Caco-2 (cell line): ENCODE data around the gene SLC5A3. TPM values are rescaled to one million over a fixed set of nuclear protein-coding genes. Genes with fewer than 3 reads are reported as not detected.

Experiments
- BruUV-seq: library from RNA; stranded (reverse); fragments of 400-500 nt; replicated peaks from 2 replicates; lab custom pipeline; 2021; lab: Mats Ljungman, UMichigan
- CTCF ChIA-PET: fragments of 300-600 bp; sonication (Branson Sonifier 250); formaldehyde crosslinking; loops from one replicate; lab custom pipeline; 2022; ENCODE audit warnings: antibody characterized with exemption; lab: Charles Lee
- POLR2A ChIA-PET: fragments of 300-600 bp; sonication (Branson Sonifier 250); formaldehyde crosslinking; loops from one replicate; lab custom pipeline; 2022; ENCODE audit warnings: antibody characterized with exemption; lab: Charles Lee
- DNase-seq, 2 experiments: peaks; one replicate each; pipeline versions ENCODE4 v3.0.0 to v3.0.0-alpha.2; 2020 to 2022
- H3K27me3 ChIP-seq: replicated peaks from 2 replicates; pipeline ENCODE4 v1.6.0; 2011; ENCODE audit warnings: low read length; ENCODE audit not compliant: control insufficient read depth, insufficient read depth
- H3K36me3 ChIP-seq: 2 replicates; pipeline ENCODE4 v1.5.1; 2011; ENCODE audit warnings: low read length; ENCODE audit not compliant: control insufficient read depth, insufficient read depth
- H3K4me1 ChIP-seq: fragments of 250-450 bp; sonication (Bioruptor Pico); 2 replicates; pipeline ENCODE4 v1.5.1; 2020; ENCODE audit warnings: mild to moderate bottlenecking
- H3K4me3 ChIP-seq: 2 replicates; pipeline ENCODE4 v1.5.1; 2011; ENCODE audit warnings: low read depth, mild to moderate bottlenecking, control low read depth, low read length
- H3K9me3 ChIP-seq: fragments of 250-450 bp; sonication (Bioruptor Pico); 2 replicates; pipeline ENCODE4 v1.5.1; 2020; ENCODE audit warnings: mild to moderate bottlenecking, moderate library complexity
- H3K27ac Mint-ChIP-seq: one replicate; pipeline ENCODE4 v1.8.0; 2022; ENCODE audit warnings: mixed read lengths; ENCODE audit not compliant: unreplicated experiment
- H3K27me3 Mint-ChIP-seq: one replicate; pipeline ENCODE4 v1.8.0; 2022; ENCODE audit warnings: mixed read lengths; ENCODE audit not compliant: insufficient read depth, unreplicated experiment
- H3K36me3 Mint-ChIP-seq: one replicate; pipeline ENCODE4 v1.8.0; 2022; ENCODE audit warnings: mild to moderate bottlenecking, mixed read lengths; ENCODE audit not compliant: insufficient read depth, unreplicated experiment
- H3K4me1 Mint-ChIP-seq: one replicate; pipeline ENCODE4 v1.8.0; 2022; ENCODE audit warnings: low read depth, mixed read lengths; ENCODE audit not compliant: unreplicated experiment
- H3K4me3 Mint-ChIP-seq: one replicate; pipeline ENCODE4 v1.8.0; 2022; ENCODE audit warnings: mild to moderate bottlenecking, moderate library complexity, mixed read lengths; ENCODE audit not compliant: unreplicated experiment
- H3K9me3 Mint-ChIP-seq: one replicate; pipeline ENCODE4 v1.8.0; 2022; ENCODE audit warnings: mixed read lengths; ENCODE audit not compliant: unreplicated experiment
- CTCF ChIP-seq, 2 experiments: fragments of 200-600 bp in 1 of 2; IDR thresholded peaks; 1 replicate in 1 of 2; 2 replicates in 1 of 2; pipeline versions ENCODE4 v1.5.1 to v1.8.0; 2011 to 2022; ENCODE audit warnings: antibody characterized with exemption in 1 of 2, control low read depth in 1 of 2, inconsistent platforms in 1 of 2, low read depth in 1 of 2, low read length in 1 of 2, mild to moderate bottlenecking in 1 of 2, moderate library complexity in 1 of 2; ENCODE audit not compliant: insufficient read depth in 1 of 2, severe bottlenecking in 1 of 2, unreplicated experiment in 1 of 2
- intact Hi-C: fragments of 100-400 bp; cut with micrococcal nuclease; formaldehyde crosslinking; loops from one replicate; pipeline ENCODE4 v1.10.0; 2022; ENCODE audit not compliant: unreplicated experiment
- total RNA-seq: library from RNA; stranded (reverse); gene quantifications from 2 replicates; pipeline ENCODE4 v1.2.3, GENCODE V29; 2022

Gene SLC5A3
- total RNA-seq, 1 experiment from 2014 or later = 19.1 TPM

GRCh38 chr21:34085129-34085528, 11.8 kb downstream of the SLC5A3 start:
- no TSS peak for BruUV-seq
- Histone ChIP-seq H3K36me3 (no peaks in the 10 kb centered on the region), H3K27me3 (no peaks in the 10 kb centered on the region), H3K9me3 (no peaks in the 10 kb centered on the region), H3K4me3 (no peak overlapping the region), H3K4me1 (peaks cover 33% of the 10 kb centered on the region)
- Mint-ChIP-seq H3K27me3 (no peaks in the 10 kb centered on the region), H3K36me3 (peaks cover 49% of the 10 kb centered on the region), H3K4me3 (no peak overlapping the region), H3K27ac (no peak overlapping the region), H3K4me1 (peaks cover 12% of the 10 kb centered on the region), H3K9me3 (no peaks in the 10 kb centered on the region)
- CTCF ChIA-PET = no interaction called here
- POLR2A ChIA-PET = no interaction called here
- no peak for TF ChIP-seq CTCF (IDR thresholded peaks at IDR 0.05; ENCODE audit: insufficient read depth in 1 of 2, low read depth in 1 of 2, low read length in 1 of 2, severe bottlenecking in 1 of 2, unreplicated experiment in 1 of 2)
- intact Hi-C loops = no loop called here
- DNase-seq = no peak

- H3K27ac Mint-ChIP-seq = no peak overlapping the region
- peaks cover 27% of the 10 kb centered on the region for H3K4me1 ChIP-seq
- no peak overlapping the region for H3K4me3 Mint-ChIP-seq
- TF ChIP-seq CTCF (IDR thresholded peaks at IDR 0.05; ENCODE audit: insufficient read depth in 1 of 2, low read depth in 1 of 2, low read length in 1 of 2, severe bottlenecking in 1 of 2, unreplicated experiment in 1 of 2) = no peak
- no peaks in the 10 kb centered on the region for H3K36me3 ChIP-seq
- BruUV-seq = no TSS peak
- H3K4me1 Mint-ChIP-seq = peaks cover 4% of the 10 kb centered on the region
- intact Hi-C loops = no loop called here
- no peaks in the 10 kb centered on the region for H3K9me3 Mint-ChIP-seq
- H3K27me3 Mint-ChIP-seq = no peaks in the 10 kb centered on the region
- ChIA-PET POLR2A (no interaction called here), CTCF (interaction anchor here (1.0 kb wide), 1 partner anchor 139 kb away, joined by 3 read pairs; no protein-coding TSS in a partner anchor)
- H3K4me3 ChIP-seq = no peak overlapping the region
- peaks cover 35% of the 10 kb centered on the region for H3K36me3 Mint-ChIP-seq
- H3K27me3 ChIP-seq = no peaks in the 10 kb centered on the region
- peak in 1 of 2 experiments; percentile 7 for DNase-seq
- no peaks in the 10 kb centered on the region for H3K9me3 ChIP-seq
Measured at GRCh38 chr21:34086887-34087306, 13.5 kb downstream of the SLC5A3 start.

GRCh38 chr21:34088752-34089151, 15.4 kb downstream of the SLC5A3 start:
- no peak overlapping the region for H3K27ac Mint-ChIP-seq
- H3K36me3 ChIP-seq = no peaks in the 10 kb centered on the region
- no peaks in the 10 kb centered on the region for H3K9me3 Mint-ChIP-seq
- intact Hi-C loops = no loop called here
- ChIA-PET POLR2A (no interaction called here), CTCF (no interaction called here)
- H3K4me3 ChIP-seq = no peak overlapping the region
- H3K36me3 Mint-ChIP-seq = peaks cover 33% of the 10 kb centered on the region
- peaks cover 4% of the 10 kb centered on the region for H3K4me1 Mint-ChIP-seq
- no peaks in the 10 kb centered on the region for H3K9me3 ChIP-seq
- no peaks in the 10 kb centered on the region for H3K27me3 ChIP-seq
- no peak for DNase-seq
- BruUV-seq = no TSS peak
- H3K4me1 ChIP-seq = peaks cover 22% of the 10 kb centered on the region
- H3K27me3 Mint-ChIP-seq = no peaks in the 10 kb centered on the region
- no peak overlapping the region for H3K4me3 Mint-ChIP-seq
- no peak for TF ChIP-seq CTCF (IDR thresholded peaks at IDR 0.05; ENCODE audit: insufficient read depth in 1 of 2, low read depth in 1 of 2, low read length in 1 of 2, severe bottlenecking in 1 of 2, unreplicated experiment in 1 of 2)
